HG03097 (cell line): ENCODE data around the gene SLC18A3.

Experiments
- ATAC-seq: cut with Tn5 transposase; IDR thresholded peaks from one replicate; pipeline ENCODE4 v1.9.1; 2021; ENCODE audit not compliant: unreplicated experiment, low FRiP score

The SLC18A3 gene

GRCh38 chr10:49610114-49610457, at the start of gene SLC18A3:
SLC18A3 (plus strand) TSS chr10:49610310; CDS start chr10:49610741, 431 bp downstream.
- ATAC-seq = no peak

GRCh38 chr10:49560526-49560925, 49.6 kb upstream of the SLC18A3 start:
- ATAC-seq = no peak

DNA sequence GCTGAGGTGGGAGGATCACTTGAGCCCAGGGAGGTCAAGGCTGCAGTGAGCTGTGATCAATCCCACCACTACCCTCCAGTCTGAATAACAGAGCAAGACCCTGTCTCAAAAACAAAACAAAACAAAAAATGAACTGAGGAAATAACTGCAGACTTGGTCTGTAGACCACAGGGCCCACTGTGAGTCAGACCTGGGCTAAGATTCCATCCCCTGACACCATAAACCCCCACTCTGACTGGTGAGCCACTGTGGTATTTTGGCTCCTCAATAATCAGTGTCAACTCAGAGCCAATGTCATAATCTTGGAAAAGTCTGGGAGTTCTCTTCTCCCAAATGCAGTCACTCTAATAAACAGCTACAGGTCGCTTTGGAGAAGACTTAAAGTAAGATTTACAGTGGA, 47.2 kb upstream of the SLC18A3 start:
- ATAC-seq = no peak

GRCh38 chr10:49564461-49565009, 45.6 kb upstream of the SLC18A3 start:
- no peak for ATAC-seq

- ATAC-seq = no peak
These were observed 42.3 kb upstream of the SLC18A3 start for GRCh38 chr10:49567810-49568209.

GRCh38 chr10:49568235-49568634, 41.9 kb upstream of the SLC18A3 start:
- ATAC-seq = no peak

DNA sequence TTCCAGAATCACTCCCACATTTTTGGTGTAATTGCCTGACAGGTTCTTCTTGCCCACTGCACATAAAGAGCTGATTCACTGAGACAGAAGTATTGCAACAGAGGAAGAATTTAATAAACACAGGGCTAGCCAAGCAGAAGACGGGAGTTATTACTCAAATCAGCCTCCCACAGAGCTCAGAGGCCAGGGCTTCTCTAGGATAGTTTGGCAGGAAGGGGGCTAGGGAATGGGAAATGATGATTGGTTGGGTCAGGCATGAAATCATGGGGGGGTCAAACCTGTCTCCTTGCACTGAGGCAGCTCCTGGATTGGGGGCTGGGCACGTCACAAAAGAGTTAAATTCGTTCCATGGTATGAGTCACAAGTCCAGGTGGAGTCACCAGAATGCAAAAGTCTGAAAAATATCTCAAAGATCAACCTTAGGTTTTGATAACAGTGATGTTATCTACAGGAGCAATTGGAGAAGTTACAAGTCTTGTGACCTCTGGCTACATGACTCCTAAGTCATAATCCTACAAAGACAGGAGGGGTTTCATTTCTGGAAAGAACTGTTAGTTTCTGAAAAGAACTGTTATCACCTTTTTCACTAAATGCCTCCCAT, 41.0 kb upstream of the SLC18A3 start:
- no peak for ATAC-seq

- ATAC-seq = no peak
These were observed 38.7 kb upstream of the SLC18A3 start for GRCh38 chr10:49571388-49571787.

GRCh38 chr10:49572594-49573114, 37.5 kb upstream of the SLC18A3 start:
- no peak for ATAC-seq

- no peak for ATAC-seq
These were observed 34.5 kb upstream of the SLC18A3 start for GRCh38 chr10:49575489-49576072.

DNA sequence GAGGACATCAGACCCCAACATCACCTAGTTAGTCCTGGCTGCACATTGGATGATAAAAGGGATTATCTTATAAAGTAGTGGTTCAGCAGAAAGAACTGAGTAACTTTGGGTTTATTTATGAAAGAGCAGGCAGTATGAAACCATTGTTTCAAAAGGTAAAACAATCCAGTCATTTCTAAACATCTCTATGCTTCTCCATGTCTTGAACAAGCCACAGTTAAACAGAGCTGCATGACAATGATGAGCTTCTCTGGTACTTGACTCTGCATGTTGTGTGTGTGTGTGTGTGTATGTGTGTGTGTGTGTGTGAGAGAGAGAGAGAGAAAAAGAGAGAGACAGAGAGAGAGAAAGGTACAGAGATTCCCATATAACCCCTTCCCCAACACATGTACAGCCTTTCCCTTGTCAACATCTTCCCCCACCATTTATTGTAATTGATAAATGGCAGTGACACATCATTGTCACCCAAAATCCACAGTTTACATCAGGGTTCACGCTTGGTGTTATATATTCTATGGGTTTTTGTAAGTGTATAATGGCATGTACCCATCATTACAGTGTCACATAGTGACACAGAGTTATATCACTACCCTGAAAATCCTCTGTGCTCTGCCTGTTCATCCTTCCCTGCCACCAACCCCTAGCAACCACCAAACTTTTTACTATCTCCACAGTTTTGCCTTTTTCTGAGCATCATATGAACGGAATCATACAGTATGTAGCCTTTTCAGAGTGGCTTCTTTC, 32.8 kb upstream of the SLC18A3 start:
- ATAC-seq = no peak

- no peak for ATAC-seq
These were observed 31.7 kb upstream of the SLC18A3 start for GRCh38 chr10:49578392-49578791.

GRCh38 chr10:49579621-49580020, 30.5 kb upstream of the SLC18A3 start:
- no peak for ATAC-seq

DNA sequence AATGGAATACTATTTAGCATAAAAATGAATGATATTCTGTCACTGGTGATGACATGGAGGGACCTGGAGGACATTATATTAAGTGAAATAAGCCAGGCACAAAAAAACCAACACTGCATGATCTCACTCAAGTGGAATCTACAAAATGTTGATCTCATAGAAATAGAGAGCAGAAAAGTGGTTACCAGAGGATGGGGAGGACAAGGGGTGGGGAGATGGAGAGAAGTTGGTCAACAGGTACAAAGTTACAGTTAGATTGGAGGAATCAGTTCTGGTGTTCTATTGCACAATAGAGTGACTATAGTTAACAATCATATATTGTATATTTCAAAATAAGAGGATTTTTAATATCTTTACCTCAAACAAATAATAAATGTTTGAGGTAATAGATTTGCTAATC, 24.7 kb upstream of the SLC18A3 start:
- no peak for ATAC-seq

GRCh38 chr10:49587981-49588380, 22.1 kb upstream of the SLC18A3 start:
- no peak for ATAC-seq

DNA sequence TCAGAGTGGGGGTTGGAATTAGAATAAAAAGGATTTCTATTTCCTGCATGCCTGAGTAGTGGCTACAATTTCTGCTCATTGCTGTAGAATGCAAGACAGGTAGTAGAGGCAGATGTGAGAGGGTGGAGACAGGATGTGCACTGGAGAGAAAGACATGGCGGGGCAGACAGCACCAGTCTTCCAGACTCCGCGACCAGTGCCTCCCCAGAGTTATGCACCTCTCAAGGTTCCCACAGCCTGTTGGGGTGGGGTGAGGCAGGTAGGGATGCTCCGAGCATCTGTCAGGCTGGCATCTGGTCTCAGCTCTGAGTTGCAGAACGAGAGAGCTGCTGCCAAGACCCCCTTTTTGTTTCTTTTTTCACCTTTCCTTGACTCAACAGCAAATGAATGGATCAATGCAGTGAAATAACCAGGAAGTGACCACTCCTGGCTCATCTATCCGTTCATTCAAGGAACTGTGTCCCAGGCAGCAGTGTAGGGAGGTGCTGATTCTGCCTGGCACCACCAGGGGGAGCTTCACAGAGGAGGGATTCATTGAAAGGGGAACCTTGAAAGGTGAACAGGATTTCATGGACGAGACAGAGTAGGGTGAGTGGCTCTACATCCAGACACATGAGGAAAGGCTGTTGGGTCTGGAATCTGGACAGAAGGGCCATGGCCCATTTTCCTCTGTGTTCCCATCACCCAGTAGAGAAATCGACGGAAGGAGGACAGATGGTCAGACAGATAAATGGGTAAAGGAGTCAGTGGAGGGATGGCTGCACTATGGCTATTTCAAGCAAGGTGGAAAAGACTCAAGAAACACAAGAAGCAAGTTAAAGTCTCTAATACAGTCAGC, 17.2 kb upstream of the SLC18A3 start:
- ATAC-seq = no peak

DNA sequence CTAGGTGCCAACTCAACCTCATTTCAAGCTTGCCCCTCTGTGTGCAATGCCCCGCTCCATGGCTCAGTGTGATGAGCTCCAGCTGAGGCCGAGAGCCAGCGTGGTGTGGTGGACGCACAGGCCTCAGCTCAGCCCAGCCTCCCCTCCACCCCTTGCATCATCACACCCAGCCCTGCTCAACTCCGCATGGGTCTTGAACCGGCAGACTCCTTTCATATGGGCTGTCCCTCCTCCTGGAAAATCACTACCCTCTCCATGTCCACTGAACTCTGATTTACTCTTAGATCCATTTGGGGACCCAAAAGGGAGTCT, 16.6 kb upstream of the SLC18A3 start:
- no peak for ATAC-seq

DNA sequence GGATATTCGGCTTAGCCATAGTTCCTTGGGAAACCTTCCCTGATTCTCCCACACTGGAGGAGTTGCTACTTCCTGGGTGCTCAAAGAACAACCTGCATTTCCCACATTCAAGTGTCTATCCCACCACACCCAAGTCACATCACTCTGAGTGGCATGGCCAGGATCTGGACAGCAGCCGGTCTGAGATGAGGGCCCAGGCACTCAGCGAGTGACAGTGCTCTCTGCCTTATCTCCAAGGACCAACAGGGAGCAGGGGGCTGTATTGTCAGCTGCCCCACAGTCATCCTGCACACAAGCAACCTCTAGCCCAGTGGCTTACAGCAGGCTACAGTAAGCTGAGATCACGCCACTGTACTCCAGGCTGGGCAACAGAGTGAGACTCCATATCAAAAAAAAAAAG, 16.1 kb upstream of the SLC18A3 start:
- no peak for ATAC-seq

- ATAC-seq = no peak
These were observed 15.5 kb upstream of the SLC18A3 start for GRCh38 chr10:49594594-49594993.

GRCh38 chr10:49595003-49595712, 15.0 kb upstream of the SLC18A3 start:
- ATAC-seq = no peak
